WTC11 (cell line): ENCODE results near the gene CALHM5. TPM values are rescaled to one million over a fixed set of nuclear protein-coding genes. Genes with fewer than 3 reads are reported as not detected.

Source experiments
- ATAC-seq: fragments of 200-7000 bp; cut with Tn5 transposase; 2 replicates; pipeline ENCODE4 v1.10.0; 2021; ENCODE audit warnings: mild to moderate bottlenecking, moderate library complexity
- CTCF ChIA-PET: fragments of 300-600 bp; sonication (Branson Sonifier 250); formaldehyde crosslinking; loops from one replicate; lab custom pipeline; 2021; ENCODE audit warnings: antibody characterized with exemption; lab: Charles Lee
- POLR2A ChIA-PET: fragments of 350-600 bp; sonication (Branson Sonifier 250); formaldehyde crosslinking; loops from one replicate; lab custom pipeline; 2021; ENCODE audit warnings: antibody characterized with exemption; lab: Charles Lee
- DNase-seq: peaks from one replicate; pipeline ENCODE4 v3.0.0; 2021; ENCODE audit warnings: low spot score
- H3K27ac Mint-ChIP-seq: 2 replicates; pipeline ENCODE4 v1.8.0; 2021; ENCODE audit warnings: mixed read lengths
- H3K27me3 Mint-ChIP-seq: 2 replicates; pipeline ENCODE4 v1.8.0; 2021; ENCODE audit warnings: low read depth, mild to moderate bottlenecking, moderate library complexity, mixed read lengths
- H3K36me3 Mint-ChIP-seq: 2 replicates; pipeline ENCODE4 v1.8.0; 2021; ENCODE audit warnings: mixed read lengths
- H3K4me1 Mint-ChIP-seq: 2 replicates; pipeline ENCODE4 v1.8.0; 2022; ENCODE audit warnings: mixed read lengths
- H3K4me3 Mint-ChIP-seq: 2 replicates; pipeline ENCODE4 v1.8.0; 2021; ENCODE audit warnings: mild to moderate bottlenecking, moderate library complexity, mixed read lengths
- H3K9me3 Mint-ChIP-seq: 2 replicates; pipeline ENCODE4 v1.8.0; 2021; ENCODE audit warnings: mixed read lengths
- AR ChIP-seq: fragments of 250-450 bp; sonication (Bioruptor Pico); IDR thresholded peaks from 2 replicates; pipeline ENCODE4 v1.9.0; 2021; ENCODE audit warnings: mild to moderate bottlenecking
- CTCF ChIP-seq: fragments of 200-600 bp; IDR thresholded peaks from 2 replicates; pipeline ENCODE4 v1.8.0; 2022; ENCODE audit warnings: antibody characterized with exemption
- ELF4 ChIP-seq: sonication (generic); formaldehyde crosslinking; IDR thresholded peaks from 2 replicates; pipeline ENCODE4 v1.8.1; 2022; ENCODE audit warnings: low read depth, mild to moderate bottlenecking, moderate library complexity, missing genetic modification reagents
- FOXJ3 ChIP-seq: sonication (generic); formaldehyde crosslinking; IDR thresholded peaks from 2 replicates; pipeline ENCODE4 v1.9.0; 2021; ENCODE audit warnings: missing genetic modification reagents, mild to moderate bottlenecking, borderline replicate concordance
- GABPB1 ChIP-seq: sonication (generic); formaldehyde crosslinking; IDR thresholded peaks from 2 replicates; pipeline ENCODE4 v1.8.1; 2023; ENCODE audit warnings: mild to moderate bottlenecking, missing genetic modification reagents
- GTF2I ChIP-seq: fragments of 250-450 bp; sonication (Bioruptor Pico); conservative IDR thresholded peaks from 2 replicates; pipeline ENCODE4 v1.4.0; 2021; ENCODE audit warnings: mild to moderate bottlenecking
- HMGA2 ChIP-seq: fragments of 250-450 bp; sonication (Bioruptor Pico); IDR thresholded peaks from 2 replicates; pipeline ENCODE4 v1.4.0; 2021; ENCODE audit warnings: mild to moderate bottlenecking, moderate library complexity
- PREB ChIP-seq: sonication (generic); formaldehyde crosslinking; IDR thresholded peaks from 2 replicates; pipeline ENCODE4 v1.8.1; 2022; ENCODE audit warnings: mild to moderate bottlenecking, missing genetic modification reagents, moderate library complexity, borderline replicate concordance
- PRRX2 ChIP-seq: fragments of 250-450 bp; sonication (Bioruptor Pico); IDR thresholded peaks from 2 replicates; pipeline ENCODE4 v1.8.0; 2021; ENCODE audit warnings: mild to moderate bottlenecking
- SOX15 ChIP-seq: fragments of 250-450 bp; sonication (Bioruptor Pico); IDR thresholded peaks from 2 replicates; pipeline ENCODE4 v1.9.0; 2021; ENCODE audit warnings: mild to moderate bottlenecking
- TEAD1 ChIP-seq: sonication (generic); formaldehyde crosslinking; IDR thresholded peaks from 2 replicates; pipeline ENCODE4 v1.8.0; 2022; ENCODE audit warnings: mild to moderate bottlenecking, missing genetic modification reagents
- USF1 ChIP-seq: sonication (generic); formaldehyde crosslinking; IDR thresholded peaks from 2 replicates; pipeline ENCODE4 v1.8.0; 2022; ENCODE audit warnings: mild to moderate bottlenecking, missing genetic modification reagents
- ZNF317 ChIP-seq: sonication (generic); formaldehyde crosslinking; IDR thresholded peaks from 2 replicates; pipeline ENCODE4 v1.8.1; 2023; ENCODE audit warnings: low read depth, mild to moderate bottlenecking, moderate library complexity, missing genetic modification reagents, borderline replicate concordance
- ZNF425 ChIP-seq: fragments of 250-450 bp; sonication (Bioruptor Pico); conservative IDR thresholded peaks from 2 replicates; pipeline ENCODE4 v1.9.0; 2021; ENCODE audit warnings: mild to moderate bottlenecking
- total RNA-seq: library from RNA; stranded (reverse); gene quantifications from 3 replicates; pipeline ENCODE4 v1.2.3, GENCODE V29; 2021
- TF ChIP-seq, protein P1 (sequence below): sonication (generic); formaldehyde crosslinking; IDR thresholded peaks from 2 replicates; pipeline ENCODE4 v1.8.1; 2022; ENCODE audit warnings: mild to moderate bottlenecking, moderate library complexity, missing genetic modification reagents
- TF ChIP-seq, protein P2 (sequence below): fragments of 250-450 bp; sonication (Bioruptor Pico); IDR thresholded peaks from 2 replicates; pipeline ENCODE4 v1.9.0; 2021; ENCODE audit warnings: moderate library complexity, mild to moderate bottlenecking, inconsistent platforms, borderline replicate concordance
- TF ChIP-seq, protein P3 (sequence below): sonication (generic); formaldehyde crosslinking; IDR thresholded peaks from 2 replicates; pipeline ENCODE4 v1.8.1; 2023; ENCODE audit warnings: mild to moderate bottlenecking, missing genetic modification reagents, moderate library complexity

Gene CALHM5
- total RNA-seq, 1 experiment from 2014 or later, result 0.09 TPM

DNA sequence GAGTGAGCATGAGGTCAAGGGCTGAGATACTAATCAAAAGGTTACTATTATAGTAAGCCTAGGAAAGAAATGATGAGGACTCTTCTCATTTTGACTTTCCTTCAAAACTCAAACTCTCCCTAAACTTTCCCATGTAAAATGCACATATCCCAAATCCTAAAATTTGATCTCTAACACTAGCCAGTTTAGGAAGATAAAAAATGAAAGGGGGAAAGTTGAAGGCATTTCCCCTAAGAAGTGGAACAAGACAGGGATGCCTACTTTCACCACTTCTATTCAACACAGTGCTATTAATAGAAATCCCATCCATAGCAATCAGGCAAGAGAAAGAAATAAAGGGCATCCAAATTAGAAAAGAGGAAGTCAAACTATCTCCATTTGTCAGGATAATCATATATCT is 2.9 kb upstream of the CALHM5 start (continued):
- TF ChIP-seq FOXJ3 (CRISPR knock-in tag) (no peak), ZNF425 (no peak)

DNA sequence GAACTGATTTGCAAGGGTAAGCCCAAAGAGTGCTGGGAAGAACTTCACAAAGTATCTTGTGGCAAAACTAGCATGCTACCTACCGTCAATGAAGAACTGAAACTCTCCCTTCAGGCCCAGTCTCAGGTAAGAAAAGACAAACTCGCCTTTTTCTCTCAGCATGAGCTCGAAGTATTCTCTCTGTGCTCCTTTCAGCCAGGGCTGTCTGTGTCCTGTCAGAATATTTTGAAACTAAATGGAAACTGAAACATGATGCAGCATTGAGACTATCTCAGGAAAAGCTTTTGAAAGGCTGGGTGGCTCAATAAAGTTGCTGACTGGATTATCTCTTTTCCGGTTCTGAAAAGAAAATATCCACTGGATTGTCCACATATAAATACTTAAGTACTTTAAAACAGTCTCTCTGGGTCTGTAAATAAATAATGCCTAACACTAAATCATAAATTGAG is 696 bp downstream of the CALHM5 start:
- TF ChIP-seq ELF4 (CRISPR knock-in tag), result no peak
- no peak for TF ChIP-seq CTCF
- TF ChIP-seq, protein P1, sequence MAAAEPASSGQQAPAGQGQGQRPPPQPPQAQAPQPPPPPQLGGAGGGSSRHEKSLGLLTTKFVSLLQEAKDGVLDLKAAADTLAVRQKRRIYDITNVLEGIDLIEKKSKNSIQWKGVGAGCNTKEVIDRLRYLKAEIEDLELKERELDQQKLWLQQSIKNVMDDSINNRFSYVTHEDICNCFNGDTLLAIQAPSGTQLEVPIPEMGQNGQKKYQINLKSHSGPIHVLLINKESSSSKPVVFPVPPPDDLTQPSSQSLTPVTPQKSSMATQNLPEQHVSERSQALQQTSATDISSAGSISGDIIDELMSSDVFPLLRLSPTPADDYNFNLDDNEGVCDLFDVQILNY (CRISPR knock-in tag), result no peak
- no peak for TF ChIP-seq PREB (CRISPR knock-in tag)
- TF ChIP-seq GTF2I (CRISPR knock-in tag), result no peak
- TF ChIP-seq TEAD1 (CRISPR knock-in tag), result no peak
- TF ChIP-seq, all 79 proteins: peak for 0
- peaks cover 18% of the 10 kb centered on the region for H3K4me1 Mint-ChIP-seq
- H3K36me3 Mint-ChIP-seq, result no peaks in the 10 kb centered on the region
- DNase-seq (no peak), ATAC-seq (no peak)
- ChIA-PET CTCF (interaction anchor here (0.5 to 2.8 kb wide), 25 partner anchors 8 to 294 kb away, joined by 3 to 29 read pairs (median 3); partner anchors contain the start of genes CALHM4 and RWDD1), POLR2A (interaction anchor here (1.2 to 1.3 kb wide), 2 partner anchors 141 to 233 kb away, joined by 3 to 4 read pairs; partner anchors contain the start of genes DSE and TSPYL1)
- peak overlapping the region; percentile 81 for H3K27ac Mint-ChIP-seq
- H3K27me3 Mint-ChIP-seq, result no peaks in the 10 kb centered on the region
- peaks cover 15% of the 10 kb centered on the region for H3K9me3 Mint-ChIP-seq
- H3K4me3 Mint-ChIP-seq, result no peak overlapping the region

GRCh38 chr6:116512734-116513133 is 1.3 kb downstream of the CALHM5 start:
- no peak for DNase-seq
- Mint-ChIP-seq H3K4me3 (no peak overlapping the region), H3K36me3 (no peaks in the 10 kb centered on the region), H3K4me1 (peaks cover 18% of the 10 kb centered on the region)
- TF ChIP-seq GABPB1 (CRISPR knock-in tag) (no peak), PREB (CRISPR knock-in tag) (no peak), USF1 (CRISPR knock-in tag) (no peak), PRRX2 (CRISPR knock-in tag) (no peak), ZNF317 (no peak), AR (CRISPR knock-in tag) (no peak), HMGA2 (CRISPR knock-in tag) (no peak), SOX15 (CRISPR knock-in tag) (no peak)
- TF ChIP-seq, protein P2, sequence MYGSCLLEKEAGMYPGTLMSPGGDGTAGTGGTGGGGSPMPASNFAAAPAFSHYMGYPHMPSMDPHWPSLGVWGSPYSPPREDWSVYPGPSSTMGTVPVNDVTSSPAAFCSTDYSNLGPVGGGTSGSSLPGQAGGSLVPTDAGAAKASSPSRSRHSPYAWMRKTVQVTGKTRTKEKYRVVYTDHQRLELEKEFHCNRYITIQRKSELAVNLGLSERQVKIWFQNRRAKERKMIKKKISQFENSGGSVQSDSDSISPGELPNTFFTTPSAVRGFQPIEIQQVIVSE (CRISPR knock-in tag), result no peak
- TF ChIP-seq, protein P3, sequence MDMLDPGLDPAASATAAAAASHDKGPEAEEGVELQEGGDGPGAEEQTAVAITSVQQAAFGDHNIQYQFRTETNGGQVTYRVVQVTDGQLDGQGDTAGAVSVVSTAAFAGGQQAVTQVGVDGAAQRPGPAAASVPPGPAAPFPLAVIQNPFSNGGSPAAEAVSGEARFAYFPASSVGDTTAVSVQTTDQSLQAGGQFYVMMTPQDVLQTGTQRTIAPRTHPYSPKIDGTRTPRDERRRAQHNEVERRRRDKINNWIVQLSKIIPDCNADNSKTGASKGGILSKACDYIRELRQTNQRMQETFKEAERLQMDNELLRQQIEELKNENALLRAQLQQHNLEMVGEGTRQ (CRISPR knock-in tag), result no peak
- TF ChIP-seq, all 79 proteins: peak for 0
- no peaks in the 10 kb centered on the region for H3K27me3 Mint-ChIP-seq
- ChIA-PET POLR2A (no interaction called here), CTCF (interaction anchor here (0.9 to 2.8 kb wide), 8 partner anchors 8 to 244 kb away, joined by 3 to 29 read pairs (median 7); no protein-coding TSS in a partner anchor)
- no peak overlapping the region for H3K27ac Mint-ChIP-seq
- peaks cover 15% of the 10 kb centered on the region for H3K9me3 Mint-ChIP-seq
- no peak for ATAC-seq
